Mammary epithelial cell (primary cell): Measurements from ENCODE around the gene GALE.

Experiments used
- EZH2 ChIP-seq: IDR thresholded peaks from 2 replicates; pipeline ENCODE4 v1.6.1; 2012; ENCODE audit warnings: low read length, inconsistent platforms, borderline replicate concordance
- TF ChIP-seq, protein P1 (sequence below), 2 donors: IDR thresholded peaks in 1 of 2; conservative IDR thresholded peaks in 1 of 2; 2 replicates each; pipeline ENCODE4 v1.5.1; 2011 to 2012; ENCODE audit warnings: inconsistent platforms in 2 of 2, low read length in 2 of 2, mild to moderate bottlenecking in 2 of 2, control low read depth in 1 of 2, low read depth in 1 of 2; ENCODE audit not compliant: insufficient read depth in 1 of 2; ENCODE audit errors: extremely low read depth in 1 of 2

DNA sequence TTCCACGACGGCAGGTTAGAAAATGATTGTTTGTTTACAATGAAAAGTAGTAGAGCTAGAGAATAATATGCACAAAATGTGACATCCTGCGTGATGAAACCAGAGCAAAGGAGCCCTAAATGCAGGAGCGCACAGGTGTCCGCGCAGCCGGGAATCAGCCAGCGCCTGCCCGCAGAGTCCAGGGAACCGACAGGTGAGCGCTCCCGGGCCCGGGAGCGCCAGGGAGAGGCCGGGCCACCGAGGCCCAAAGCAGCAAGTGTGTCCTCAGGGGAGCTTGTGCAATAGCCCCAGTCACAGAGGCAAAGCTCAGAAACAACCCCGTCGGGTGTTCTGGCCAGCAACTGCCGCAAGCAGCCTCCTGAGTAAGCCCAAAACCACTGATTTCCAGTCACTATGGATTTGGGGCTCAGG is 789 bp upstream of the GALE start:
- TF ChIP-seq, protein P1, sequence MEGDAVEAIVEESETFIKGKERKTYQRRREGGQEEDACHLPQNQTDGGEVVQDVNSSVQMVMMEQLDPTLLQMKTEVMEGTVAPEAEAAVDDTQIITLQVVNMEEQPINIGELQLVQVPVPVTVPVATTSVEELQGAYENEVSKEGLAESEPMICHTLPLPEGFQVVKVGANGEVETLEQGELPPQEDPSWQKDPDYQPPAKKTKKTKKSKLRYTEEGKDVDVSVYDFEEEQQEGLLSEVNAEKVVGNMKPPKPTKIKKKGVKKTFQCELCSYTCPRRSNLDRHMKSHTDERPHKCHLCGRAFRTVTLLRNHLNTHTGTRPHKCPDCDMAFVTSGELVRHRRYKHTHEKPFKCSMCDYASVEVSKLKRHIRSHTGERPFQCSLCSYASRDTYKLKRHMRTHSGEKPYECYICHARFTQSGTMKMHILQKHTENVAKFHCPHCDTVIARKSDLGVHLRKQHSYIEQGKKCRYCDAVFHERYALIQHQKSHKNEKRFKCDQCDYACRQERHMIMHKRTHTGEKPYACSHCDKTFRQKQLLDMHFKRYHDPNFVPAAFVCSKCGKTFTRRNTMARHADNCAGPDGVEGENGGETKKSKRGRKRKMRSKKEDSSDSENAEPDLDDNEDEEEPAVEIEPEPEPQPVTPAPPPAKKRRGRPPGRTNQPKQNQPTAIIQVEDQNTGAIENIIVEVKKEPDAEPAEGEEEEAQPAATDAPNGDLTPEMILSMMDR (conservative IDR thresholded peaks at IDR 0.05 in 1 of 2, IDR thresholded peaks at IDR 0.05 in 1 of 2; ENCODE audit: extremely low read depth in 1 of 2, insufficient read depth in 1 of 2, low read depth in 1 of 2, low read length in 2 of 2): no peak
- TF ChIP-seq EZH2: no peak
